Astrocyte (in vitro differentiated cells and primary cell): ENCODE results near the gene PODN. TPM values are rescaled to one million over a fixed set of nuclear protein-coding genes. Genes with fewer than 3 reads are reported as not detected.

ENCODE experiments used
- DNase-seq: peaks from one replicate; pipeline ENCODE4 v3.0.0-alpha.2; 2010; ENCODE audit warnings: low read depth
- FAIRE-seq: peaks from 2 replicates; lab custom pipeline; 2011; peaks lifted over from hg19 to GRCh38; lab: Jason Lieb, UNC
- H2AFZ ChIP-seq: 2 replicates; pipeline ENCODE4 v1.6.0; 2012; ENCODE audit warnings: low read depth, low read length, inconsistent platforms
- H3K27ac ChIP-seq: 2 replicates; pipeline ENCODE4 v1.5.1; 2011; ENCODE audit warnings: low read depth, low read length, inconsistent platforms
- H3K27me3 ChIP-seq: 2 replicates; pipeline ENCODE4 v1.6.0; 2011; ENCODE audit warnings: low read length, inconsistent platforms; ENCODE audit not compliant: insufficient read depth
- H3K36me3 ChIP-seq: 2 replicates; pipeline ENCODE4 v1.5.1; 2011; ENCODE audit warnings: low read length, inconsistent platforms; ENCODE audit not compliant: insufficient read depth
- H3K4me1 ChIP-seq: 2 replicates; pipeline ENCODE4 v1.5.1; 2011; ENCODE audit warnings: low read length, inconsistent platforms; ENCODE audit not compliant: insufficient read depth
- H3K4me2 ChIP-seq: 2 replicates; pipeline ENCODE4 v1.6.0; 2012; ENCODE audit warnings: low read length, inconsistent platforms
- H3K4me3 ChIP-seq: 2 replicates; pipeline ENCODE4 v1.5.1; 2011; ENCODE audit warnings: low read depth, mild to moderate bottlenecking, low read length, inconsistent platforms; ENCODE audit not compliant: insufficient read depth
- H3K79me2 ChIP-seq: 2 replicates; pipeline ENCODE4 v1.6.0; 2012; ENCODE audit warnings: mild to moderate bottlenecking, low read length, inconsistent platforms; ENCODE audit not compliant: insufficient read depth
- H3K9ac ChIP-seq: 2 replicates; pipeline ENCODE4 v1.6.0; 2012; ENCODE audit warnings: mild to moderate bottlenecking, low read length, inconsistent platforms
- H3K9me3 ChIP-seq: 2 replicates; pipeline ENCODE4 v1.5.1; 2012; ENCODE audit warnings: low read depth, mild to moderate bottlenecking, low read length, inconsistent platforms; ENCODE audit not compliant: insufficient read depth
- H4K20me1 ChIP-seq: 2 replicates; pipeline ENCODE4 v1.6.0; 2012; ENCODE audit warnings: low read length, inconsistent platforms; ENCODE audit not compliant: insufficient read depth
- H3K27ac Mint-ChIP-seq: one replicate; pipeline ENCODE4 v1.8.0; 2021; ENCODE audit warnings: mild to moderate bottlenecking, mixed read lengths; ENCODE audit not compliant: unreplicated experiment
- H3K27me3 Mint-ChIP-seq: one replicate; pipeline ENCODE4 v1.8.0; 2021; ENCODE audit warnings: low read depth, mixed read lengths; ENCODE audit not compliant: unreplicated experiment
- H3K36me3 Mint-ChIP-seq: one replicate; pipeline ENCODE4 v1.8.0; 2021; ENCODE audit warnings: low read depth, mixed read lengths; ENCODE audit not compliant: unreplicated experiment
- H3K4me1 Mint-ChIP-seq: one replicate; pipeline ENCODE4 v1.8.0; 2021; ENCODE audit warnings: low read depth, mixed read lengths; ENCODE audit not compliant: unreplicated experiment
- H3K4me3 Mint-ChIP-seq: one replicate; pipeline ENCODE4 v1.8.0; 2021; ENCODE audit warnings: mild to moderate bottlenecking, moderate library complexity, mixed read lengths; ENCODE audit not compliant: unreplicated experiment
- H3K9me3 Mint-ChIP-seq: one replicate; pipeline ENCODE4 v1.8.0; 2021; ENCODE audit warnings: mild to moderate bottlenecking, mixed read lengths; ENCODE audit not compliant: unreplicated experiment
- EZH2 ChIP-seq: IDR thresholded peaks from 2 replicates; pipeline ENCODE4 v1.6.1; 2012; ENCODE audit warnings: mild to moderate bottlenecking, low read length, inconsistent platforms; ENCODE audit not compliant: insufficient read depth
- total RNA-seq: library from RNA; stranded (reverse); gene quantifications from 2 replicates; pipeline ENCODE4 v1.2.1, GENCODE V29; 2021
- TF ChIP-seq, protein P1 (sequence below): IDR thresholded peaks from 2 replicates; pipeline ENCODE4 v1.5.1; 2011; ENCODE audit warnings: low read depth, mild to moderate bottlenecking, inconsistent platforms, low read length, moderate library complexity; ENCODE audit not compliant: insufficient read depth

PODN gene
- total RNA-seq, 1 donor from 2014 or later: 2.6 TPM

DNA sequence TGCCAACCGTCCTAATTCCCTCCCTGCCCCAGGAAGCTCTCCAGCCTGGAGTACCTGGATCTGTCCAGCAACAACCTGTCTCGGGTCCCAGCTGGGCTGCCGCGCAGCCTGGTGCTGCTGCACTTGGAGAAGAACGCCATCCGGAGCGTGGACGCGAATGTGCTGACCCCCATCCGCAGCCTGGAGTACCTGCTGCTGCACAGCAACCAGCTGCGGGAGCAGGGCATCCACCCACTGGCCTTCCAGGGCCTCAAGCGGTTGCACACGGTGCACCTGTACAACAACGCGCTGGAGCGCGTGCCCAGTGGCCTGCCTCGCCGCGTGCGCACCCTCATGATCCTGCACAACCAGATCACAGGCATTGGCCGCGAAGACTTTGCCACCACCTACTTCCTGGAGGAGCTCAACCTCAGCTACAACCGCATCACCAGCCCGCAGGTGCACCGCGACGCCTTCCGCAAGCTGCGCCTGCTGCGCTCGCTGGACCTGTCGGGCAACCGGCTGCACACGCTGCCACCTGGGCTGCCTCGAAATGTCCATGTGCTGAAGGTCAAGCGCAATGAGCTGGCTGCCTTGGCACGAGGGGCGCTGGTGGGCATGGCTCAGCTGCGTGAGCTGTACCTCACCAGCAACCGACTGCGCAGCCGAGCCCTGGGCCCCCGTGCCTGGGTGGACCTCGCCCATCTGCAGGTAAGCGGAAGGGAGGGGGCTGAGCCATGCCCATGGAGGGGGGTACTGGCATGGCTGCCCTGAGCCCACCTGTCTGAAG, 16.5 kb downstream of the PODN start:
- Histone ChIP-seq H3K27ac (no peak overlapping the region), H3K27me3 (no peaks in the 10 kb centered on the region), H3K9ac (no peak overlapping the region), H3K4me3 (no peak overlapping the region), H2AFZ (no peak overlapping the region), H3K9me3 (no peaks in the 10 kb centered on the region), H3K4me2 (no peak overlapping the region), H3K79me2 (no peaks in the 10 kb centered on the region), H3K36me3 (no peaks in the 10 kb centered on the region), H3K4me1 (no peaks in the 10 kb centered on the region), H4K20me1 (no peaks in the 10 kb centered on the region)
- peaks cover 3% of the 10 kb centered on the region for H3K36me3 Mint-ChIP-seq
- peaks cover 40% of the 10 kb centered on the region for H3K27me3 Mint-ChIP-seq
- no peak for DNase-seq
- peaks cover 6% of the 10 kb centered on the region for H3K4me1 Mint-ChIP-seq
- no peak for FAIRE-seq
- TF ChIP-seq EZH2: no peak
- TF ChIP-seq, protein P1, sequence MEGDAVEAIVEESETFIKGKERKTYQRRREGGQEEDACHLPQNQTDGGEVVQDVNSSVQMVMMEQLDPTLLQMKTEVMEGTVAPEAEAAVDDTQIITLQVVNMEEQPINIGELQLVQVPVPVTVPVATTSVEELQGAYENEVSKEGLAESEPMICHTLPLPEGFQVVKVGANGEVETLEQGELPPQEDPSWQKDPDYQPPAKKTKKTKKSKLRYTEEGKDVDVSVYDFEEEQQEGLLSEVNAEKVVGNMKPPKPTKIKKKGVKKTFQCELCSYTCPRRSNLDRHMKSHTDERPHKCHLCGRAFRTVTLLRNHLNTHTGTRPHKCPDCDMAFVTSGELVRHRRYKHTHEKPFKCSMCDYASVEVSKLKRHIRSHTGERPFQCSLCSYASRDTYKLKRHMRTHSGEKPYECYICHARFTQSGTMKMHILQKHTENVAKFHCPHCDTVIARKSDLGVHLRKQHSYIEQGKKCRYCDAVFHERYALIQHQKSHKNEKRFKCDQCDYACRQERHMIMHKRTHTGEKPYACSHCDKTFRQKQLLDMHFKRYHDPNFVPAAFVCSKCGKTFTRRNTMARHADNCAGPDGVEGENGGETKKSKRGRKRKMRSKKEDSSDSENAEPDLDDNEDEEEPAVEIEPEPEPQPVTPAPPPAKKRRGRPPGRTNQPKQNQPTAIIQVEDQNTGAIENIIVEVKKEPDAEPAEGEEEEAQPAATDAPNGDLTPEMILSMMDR: no peak
- H3K4me3 Mint-ChIP-seq: no peak overlapping the region
- no peak overlapping the region for H3K27ac Mint-ChIP-seq
- no peaks in the 10 kb centered on the region for H3K9me3 Mint-ChIP-seq

DNA sequence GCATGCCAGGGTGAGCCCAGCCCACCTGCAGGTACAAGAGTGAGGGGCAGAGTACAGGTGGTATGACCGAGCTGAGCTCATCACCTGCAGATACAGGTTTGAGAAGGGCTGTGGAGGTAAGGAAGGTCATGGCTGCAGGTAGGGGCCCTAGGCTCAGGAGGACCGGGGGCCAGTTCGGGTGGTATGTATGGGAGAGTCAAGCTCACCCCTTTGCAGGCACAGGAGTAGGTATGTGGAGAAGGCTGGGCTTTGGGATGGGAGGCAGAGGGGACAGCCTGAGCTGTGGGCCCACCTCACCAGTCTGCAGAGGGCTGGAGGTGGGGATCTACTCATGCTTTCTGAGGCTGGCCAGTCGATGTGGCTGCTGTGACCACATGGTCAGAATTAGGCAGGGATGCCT, 17.2 kb downstream of the PODN start:
- H3K4me3 ChIP-seq: no peak overlapping the region
- Mint-ChIP-seq H3K27me3 (peaks cover 40% of the 10 kb centered on the region), H3K36me3 (peaks cover 3% of the 10 kb centered on the region), H3K27ac (no peak overlapping the region), H3K4me3 (no peak overlapping the region), H3K9me3 (no peaks in the 10 kb centered on the region), H3K4me1 (peaks cover 8% of the 10 kb centered on the region)
- H4K20me1 ChIP-seq: no peaks in the 10 kb centered on the region
- no peaks in the 10 kb centered on the region for H3K79me2 ChIP-seq
- FAIRE-seq (no peak), DNase-seq (no peak)
- H3K9me3 ChIP-seq: no peaks in the 10 kb centered on the region
- H3K4me1 ChIP-seq: no peaks in the 10 kb centered on the region
- no peak overlapping the region for H2AFZ ChIP-seq
- no peaks in the 10 kb centered on the region for H3K27me3 ChIP-seq
- no peak overlapping the region for H3K9ac ChIP-seq
- no peaks in the 10 kb centered on the region for H3K36me3 ChIP-seq
- TF ChIP-seq EZH2: no peak
- TF ChIP-seq, protein P1: no peak
- no peak overlapping the region for H3K4me2 ChIP-seq
- no peak overlapping the region for H3K27ac ChIP-seq

DNA sequence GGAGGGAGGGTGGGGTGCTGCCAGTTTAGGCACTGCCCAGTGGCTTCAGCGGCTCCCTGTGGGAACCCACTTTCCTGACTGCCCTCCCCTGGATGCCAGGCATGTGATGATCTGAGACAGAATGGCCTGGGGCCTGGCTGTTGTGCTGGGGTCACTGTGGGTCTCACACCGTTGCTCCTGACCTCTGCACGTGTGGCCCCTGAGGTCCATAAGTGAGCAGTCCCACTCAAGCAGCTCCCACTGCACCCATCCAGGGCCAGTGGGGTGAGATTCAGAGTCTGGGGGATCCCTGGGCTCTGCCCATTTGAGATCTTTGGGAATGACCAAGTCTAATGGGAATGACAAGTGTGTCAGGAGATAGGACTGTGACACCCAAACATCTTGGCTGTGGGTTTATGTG, 18.0 kb downstream of the PODN start:
- Mint-ChIP-seq H3K4me1 (peaks cover 11% of the 10 kb centered on the region), H3K27me3 (peaks cover 43% of the 10 kb centered on the region), H3K4me3 (no peak overlapping the region), H3K27ac (no peak overlapping the region), H3K36me3 (peaks cover 3% of the 10 kb centered on the region), H3K9me3 (no peaks in the 10 kb centered on the region)
- H3K27ac ChIP-seq: no peak overlapping the region
- no peaks in the 10 kb centered on the region for H3K36me3 ChIP-seq
- no peaks in the 10 kb centered on the region for H3K79me2 ChIP-seq
- no peak overlapping the region for H2AFZ ChIP-seq
- H3K9me3 ChIP-seq: no peaks in the 10 kb centered on the region
- TF ChIP-seq EZH2: no peak
- TF ChIP-seq, protein P1: no peak
- H3K4me3 ChIP-seq: no peak overlapping the region
- FAIRE-seq (no peak), DNase-seq (no peak)
- H3K4me1 ChIP-seq: no peaks in the 10 kb centered on the region
- H3K27me3 ChIP-seq: no peaks in the 10 kb centered on the region
- no peaks in the 10 kb centered on the region for H4K20me1 ChIP-seq
- no peak overlapping the region for H3K4me2 ChIP-seq
- no peak overlapping the region for H3K9ac ChIP-seq
